HL-60 (cell line): Measurements from ENCODE around the gene PRRT1.

Experiments used
- POLR2AphosphoS5 ChIP-seq: IDR thresholded peaks from 2 replicates; pipeline ENCODE4 v1.6.1; 2012; ENCODE audit warnings: low read depth
- TF ChIP-seq, protein P1 (sequence below): IDR thresholded peaks from one replicate; pipeline ENCODE4 v1.5.1; 2011; ENCODE audit warnings: low read length, control low read depth, inconsistent platforms; ENCODE audit not compliant: insufficient read depth

DNA sequence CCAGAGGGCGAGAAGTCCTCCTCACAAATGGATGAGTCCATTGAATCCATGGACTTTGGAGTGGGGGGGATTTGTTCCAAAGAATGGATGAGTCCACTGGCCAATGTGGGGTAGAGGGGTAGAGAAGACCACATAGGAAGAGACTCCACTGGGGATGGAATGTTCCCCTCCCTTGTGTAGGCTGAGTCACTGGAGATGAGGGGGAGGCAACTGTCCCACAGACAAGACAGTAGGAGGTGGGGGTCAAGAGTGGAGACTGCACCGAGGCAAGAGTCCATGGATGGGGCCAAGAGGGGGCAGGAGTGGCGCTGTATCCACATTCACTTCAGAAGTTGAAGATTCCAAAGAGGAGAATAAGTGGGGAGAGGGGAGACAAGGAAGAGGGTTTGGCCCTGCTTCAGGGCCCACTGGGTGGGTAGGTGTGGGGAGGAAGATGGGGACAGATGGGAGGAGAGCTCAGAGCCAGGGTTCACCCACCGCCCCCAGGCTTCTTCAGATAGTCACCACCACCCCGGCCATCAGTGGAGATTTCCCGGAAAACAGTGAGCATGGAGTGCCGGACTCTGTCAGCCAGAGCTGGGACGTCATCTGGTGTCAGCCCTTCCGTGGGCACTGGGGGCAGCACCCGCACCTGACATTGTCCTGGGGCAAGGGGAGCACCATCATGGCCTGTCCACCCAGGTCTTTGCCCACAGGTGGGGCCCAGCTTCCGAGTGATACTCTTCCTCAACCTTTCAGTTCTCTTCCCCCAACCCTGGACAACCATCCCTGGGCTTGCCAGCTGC is 17.3 kb upstream of the PRRT1 start:
- TF ChIP-seq, protein P1, sequence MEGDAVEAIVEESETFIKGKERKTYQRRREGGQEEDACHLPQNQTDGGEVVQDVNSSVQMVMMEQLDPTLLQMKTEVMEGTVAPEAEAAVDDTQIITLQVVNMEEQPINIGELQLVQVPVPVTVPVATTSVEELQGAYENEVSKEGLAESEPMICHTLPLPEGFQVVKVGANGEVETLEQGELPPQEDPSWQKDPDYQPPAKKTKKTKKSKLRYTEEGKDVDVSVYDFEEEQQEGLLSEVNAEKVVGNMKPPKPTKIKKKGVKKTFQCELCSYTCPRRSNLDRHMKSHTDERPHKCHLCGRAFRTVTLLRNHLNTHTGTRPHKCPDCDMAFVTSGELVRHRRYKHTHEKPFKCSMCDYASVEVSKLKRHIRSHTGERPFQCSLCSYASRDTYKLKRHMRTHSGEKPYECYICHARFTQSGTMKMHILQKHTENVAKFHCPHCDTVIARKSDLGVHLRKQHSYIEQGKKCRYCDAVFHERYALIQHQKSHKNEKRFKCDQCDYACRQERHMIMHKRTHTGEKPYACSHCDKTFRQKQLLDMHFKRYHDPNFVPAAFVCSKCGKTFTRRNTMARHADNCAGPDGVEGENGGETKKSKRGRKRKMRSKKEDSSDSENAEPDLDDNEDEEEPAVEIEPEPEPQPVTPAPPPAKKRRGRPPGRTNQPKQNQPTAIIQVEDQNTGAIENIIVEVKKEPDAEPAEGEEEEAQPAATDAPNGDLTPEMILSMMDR = no peak
- no peak for TF ChIP-seq POLR2AphosphoS5
